AG10803 (cell line): ENCODE results near the gene GLDN.
A peak's percentile ranks its signal among the peaks of the same experiment; 100 is the strongest.

Experiments
- DNase-seq: peaks from one replicate; pipeline ENCODE4 v3.0.0; 2010; ENCODE audit warnings: low read depth
- H3K4me3 ChIP-seq: 2 replicates; pipeline ENCODE4 v1.5.1; 2011; ENCODE audit warnings: mild to moderate bottlenecking, low read length, control low read depth
- TF ChIP-seq, protein P1 (sequence below): conservative IDR thresholded peaks from 2 replicates; pipeline ENCODE4 v1.5.1; 2011; ENCODE audit warnings: mild to moderate bottlenecking, low read length, control low read depth, inconsistent platforms

Gene GLDN

DNA sequence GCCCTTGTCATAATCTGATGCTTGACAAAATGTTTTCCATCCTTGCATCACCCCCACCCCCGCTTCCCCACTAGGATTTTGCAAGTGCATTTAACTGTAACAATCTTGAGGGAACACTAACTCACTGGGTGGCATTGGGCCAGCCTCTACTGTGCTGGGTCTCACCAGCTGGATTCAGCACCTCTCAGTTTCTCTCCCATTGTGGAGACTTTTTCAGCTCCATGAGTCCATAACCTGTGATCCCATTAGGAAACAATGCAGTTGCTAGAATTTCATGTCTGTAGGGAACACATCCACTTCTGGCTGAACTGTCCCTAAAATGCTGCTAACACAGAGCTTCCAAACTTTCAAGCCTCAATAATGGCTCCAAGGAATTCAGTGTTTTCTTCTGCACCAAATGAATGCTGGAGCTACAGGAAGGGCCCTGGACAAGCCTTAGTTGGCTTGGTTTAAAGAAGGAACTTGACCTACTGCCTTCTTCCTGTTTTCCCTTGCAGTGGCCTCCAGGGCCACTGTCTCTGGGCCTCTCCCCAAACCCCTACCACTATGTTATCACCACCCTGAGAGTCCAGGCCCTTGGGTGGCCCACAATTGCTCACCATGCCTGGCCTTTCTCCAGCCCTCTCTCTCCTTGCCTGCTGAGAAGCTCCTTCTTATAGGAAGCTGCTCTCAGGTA is 18.7 kb upstream of the GLDN start:
- peak; percentile 16 for DNase-seq
- TF ChIP-seq, protein P1, sequence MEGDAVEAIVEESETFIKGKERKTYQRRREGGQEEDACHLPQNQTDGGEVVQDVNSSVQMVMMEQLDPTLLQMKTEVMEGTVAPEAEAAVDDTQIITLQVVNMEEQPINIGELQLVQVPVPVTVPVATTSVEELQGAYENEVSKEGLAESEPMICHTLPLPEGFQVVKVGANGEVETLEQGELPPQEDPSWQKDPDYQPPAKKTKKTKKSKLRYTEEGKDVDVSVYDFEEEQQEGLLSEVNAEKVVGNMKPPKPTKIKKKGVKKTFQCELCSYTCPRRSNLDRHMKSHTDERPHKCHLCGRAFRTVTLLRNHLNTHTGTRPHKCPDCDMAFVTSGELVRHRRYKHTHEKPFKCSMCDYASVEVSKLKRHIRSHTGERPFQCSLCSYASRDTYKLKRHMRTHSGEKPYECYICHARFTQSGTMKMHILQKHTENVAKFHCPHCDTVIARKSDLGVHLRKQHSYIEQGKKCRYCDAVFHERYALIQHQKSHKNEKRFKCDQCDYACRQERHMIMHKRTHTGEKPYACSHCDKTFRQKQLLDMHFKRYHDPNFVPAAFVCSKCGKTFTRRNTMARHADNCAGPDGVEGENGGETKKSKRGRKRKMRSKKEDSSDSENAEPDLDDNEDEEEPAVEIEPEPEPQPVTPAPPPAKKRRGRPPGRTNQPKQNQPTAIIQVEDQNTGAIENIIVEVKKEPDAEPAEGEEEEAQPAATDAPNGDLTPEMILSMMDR = no peak
- no peak overlapping the region for H3K4me3 ChIP-seq

DNA sequence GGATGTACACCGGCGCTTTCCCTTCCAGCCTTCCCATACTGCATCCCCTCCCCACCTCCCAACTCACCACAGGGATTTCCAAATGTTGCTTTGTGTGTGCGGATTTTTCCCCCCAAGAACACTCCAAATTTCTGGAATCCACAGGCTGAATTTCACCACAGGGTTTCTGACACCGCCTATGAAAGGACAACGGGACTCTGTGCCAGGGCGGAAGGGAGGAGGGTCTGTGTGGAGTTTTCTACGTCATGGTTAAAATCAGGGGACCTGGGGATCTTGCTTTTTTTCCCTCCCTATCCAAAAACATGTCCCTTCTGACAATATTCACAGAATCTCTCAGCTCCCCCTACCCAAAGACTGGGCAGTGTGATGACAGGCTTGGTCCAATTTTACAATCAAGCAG is 17.7 kb upstream of the GLDN start:
- no peak overlapping the region for H3K4me3 ChIP-seq
- TF ChIP-seq, protein P1 = no peak
- no peak for DNase-seq

DNA sequence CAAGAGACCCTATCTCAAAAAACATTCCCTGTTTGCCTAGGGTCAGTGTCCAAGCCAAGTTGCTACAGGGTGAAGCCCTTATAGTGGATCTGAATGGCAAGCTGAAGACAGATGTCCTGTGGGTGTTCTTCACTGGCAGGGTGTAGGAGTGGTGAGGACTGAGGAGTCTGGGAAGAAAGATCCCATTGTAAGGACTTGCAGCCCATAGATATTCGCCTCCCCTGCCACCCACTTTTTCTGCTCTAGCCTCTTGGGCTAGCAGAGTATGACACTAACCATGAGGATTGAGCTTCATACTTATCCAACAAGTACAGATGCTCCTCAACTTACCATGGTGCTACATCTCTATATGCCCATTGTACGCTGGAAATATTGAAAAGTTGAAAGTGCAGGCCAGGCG is 16.3 kb upstream of the GLDN start:
- no peak for DNase-seq
- TF ChIP-seq, protein P1 = no peak
- no peak overlapping the region for H3K4me3 ChIP-seq

DNA sequence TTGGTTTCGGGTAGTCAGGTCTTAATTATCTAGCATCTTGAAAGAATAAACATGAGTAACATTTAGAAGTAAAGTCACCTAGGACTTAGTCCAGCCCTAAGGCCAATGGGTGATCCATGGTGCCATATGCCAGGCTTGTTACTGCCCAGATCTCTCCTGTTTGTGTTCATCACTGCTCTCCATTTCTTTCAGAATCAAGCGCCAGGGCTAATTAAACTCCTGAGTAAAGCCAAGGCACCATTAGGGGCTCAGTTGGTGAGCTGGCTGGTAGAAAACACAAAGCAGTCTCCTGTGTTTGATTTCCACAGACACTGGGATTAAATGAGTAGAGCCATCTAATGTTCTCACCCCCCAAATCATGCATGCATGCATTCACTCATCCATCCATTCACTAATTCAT is 14.4 kb upstream of the GLDN start:
- no peak overlapping the region for H3K4me3 ChIP-seq
- DNase-seq = no peak
- TF ChIP-seq, protein P1 = no peak

DNA sequence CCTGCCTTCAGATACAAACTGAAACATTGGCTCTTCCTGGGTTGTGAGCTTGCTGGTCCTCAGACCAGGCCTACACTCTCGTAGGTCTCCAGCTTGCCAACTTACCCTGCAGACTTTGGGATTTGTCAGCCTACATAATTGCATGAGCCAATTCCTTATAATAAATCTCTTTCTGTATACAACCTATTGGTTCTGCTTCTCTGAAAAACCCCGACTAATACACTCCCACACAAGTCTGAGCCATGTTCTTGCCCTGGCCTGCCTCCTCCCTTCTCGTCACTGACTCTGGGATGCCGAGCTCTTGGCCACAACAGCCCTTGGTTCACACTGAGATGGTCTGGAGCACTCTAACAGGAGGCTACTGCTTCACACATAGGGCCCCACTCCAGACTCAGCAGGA is 12.5 kb upstream of the GLDN start:
- DNase-seq = no peak
- TF ChIP-seq, protein P1 = no peak
- H3K4me3 ChIP-seq = no peak overlapping the region

DNA sequence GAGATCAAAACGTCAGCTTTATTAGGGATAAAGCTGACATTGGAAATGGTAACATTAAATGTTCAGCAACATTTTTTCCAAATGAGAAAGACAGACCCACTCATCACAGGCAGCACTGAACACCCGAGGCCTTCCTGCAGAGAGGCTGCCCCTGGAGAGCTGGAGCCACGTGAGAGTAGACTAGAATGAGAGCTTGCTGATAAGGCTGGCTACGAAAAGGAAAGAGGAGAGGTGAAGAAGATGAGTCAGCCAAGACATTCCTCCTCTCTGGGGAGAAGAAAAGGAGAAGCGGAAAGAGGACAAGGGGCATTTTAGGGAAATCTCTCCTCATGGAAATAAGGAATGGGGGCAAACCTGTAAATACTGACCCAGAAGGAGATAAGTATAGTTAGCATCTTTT is 10.3 kb upstream of the GLDN start:
- no peak overlapping the region for H3K4me3 ChIP-seq
- no peak for DNase-seq
- TF ChIP-seq, protein P1 = no peak
